NCI-H146 treated with DMSO at 0.1 percent for 48 hours (cell line): ENCODE data around the gene TRERF1.

Source experiments
- DNase-seq: peaks from one replicate; lab custom pipeline; 2025; ENCODE audit not compliant: unreplicated experiment; lab: John Stamatoyannopoulos, UW

TRERF1 gene

DNA sequence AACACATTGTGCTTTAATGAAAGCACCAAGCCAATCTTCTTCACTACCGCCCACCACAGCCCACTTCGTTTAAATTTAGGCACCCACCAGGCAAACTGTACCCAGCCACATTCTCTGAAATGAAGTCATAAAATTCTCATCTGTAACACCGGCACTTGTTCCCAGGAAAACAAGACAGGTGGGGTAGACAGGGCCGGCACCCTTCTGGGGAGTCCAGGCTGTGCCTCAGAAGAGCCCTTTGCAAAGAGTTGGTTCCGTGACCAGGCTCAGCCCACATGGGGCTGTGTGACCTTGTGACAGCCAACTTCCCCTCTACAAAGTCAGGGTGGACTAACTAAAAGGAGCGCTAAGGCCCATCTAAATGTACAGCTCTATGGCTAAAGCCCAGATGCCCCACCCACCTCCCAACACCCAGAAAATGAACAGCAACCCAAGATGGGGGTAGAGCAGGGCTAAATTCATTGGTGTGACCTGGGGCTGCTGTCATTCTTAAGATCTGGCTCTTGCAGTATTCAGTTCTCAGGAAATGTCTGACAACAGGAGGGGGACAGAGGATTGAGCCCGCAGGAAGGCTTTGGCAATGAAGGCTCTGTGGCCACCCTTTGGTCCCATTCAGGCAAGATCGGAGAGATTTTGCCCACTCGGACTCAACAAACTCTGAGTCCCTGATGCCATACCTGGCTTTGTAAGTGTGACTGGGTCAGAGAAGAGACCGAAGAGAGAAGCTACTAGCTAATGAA, 56.7 kb downstream of the TRERF1 start:
- DNase-seq: no peak

DNA sequence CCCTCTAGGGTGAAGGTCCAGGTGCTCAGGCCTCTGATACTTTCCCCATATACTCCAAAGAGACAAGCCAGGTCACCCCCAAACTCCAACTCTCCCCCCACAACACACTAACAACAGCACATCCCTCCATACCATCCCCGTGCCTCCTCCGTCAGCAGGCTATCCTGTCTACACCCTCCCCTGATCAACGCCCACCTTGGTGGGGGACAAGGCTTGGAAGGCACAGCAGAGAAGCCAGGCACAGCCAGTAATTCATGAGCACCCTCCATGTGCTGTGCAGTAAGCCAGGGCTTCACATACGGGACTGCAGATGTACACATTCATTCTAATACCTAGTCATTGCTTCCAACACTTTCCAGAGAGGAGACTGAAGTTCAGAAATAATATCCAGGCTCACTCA, 57.6 kb downstream of the TRERF1 start:
- no peak for DNase-seq

DNA sequence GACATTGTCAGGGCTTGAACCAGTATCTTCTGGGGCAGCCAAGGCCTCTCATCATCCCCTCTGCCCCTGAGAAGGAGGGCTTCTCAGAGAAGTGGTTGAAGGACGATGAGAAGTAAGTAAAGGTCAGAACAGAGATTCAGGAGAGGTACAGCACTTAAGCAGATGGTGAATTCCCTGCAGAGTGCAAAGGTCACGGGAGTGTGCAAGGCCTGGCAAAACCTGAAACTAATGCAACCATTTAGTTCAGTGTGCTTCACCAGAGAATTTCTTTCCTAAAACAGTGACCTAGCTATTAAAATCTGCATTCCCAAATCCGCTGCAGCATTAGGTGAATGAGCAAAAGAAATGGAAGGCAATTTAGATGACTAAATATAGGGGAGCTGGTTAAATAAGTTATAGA, 58.4 kb downstream of the TRERF1 start:
- DNase-seq: no peak

DNA sequence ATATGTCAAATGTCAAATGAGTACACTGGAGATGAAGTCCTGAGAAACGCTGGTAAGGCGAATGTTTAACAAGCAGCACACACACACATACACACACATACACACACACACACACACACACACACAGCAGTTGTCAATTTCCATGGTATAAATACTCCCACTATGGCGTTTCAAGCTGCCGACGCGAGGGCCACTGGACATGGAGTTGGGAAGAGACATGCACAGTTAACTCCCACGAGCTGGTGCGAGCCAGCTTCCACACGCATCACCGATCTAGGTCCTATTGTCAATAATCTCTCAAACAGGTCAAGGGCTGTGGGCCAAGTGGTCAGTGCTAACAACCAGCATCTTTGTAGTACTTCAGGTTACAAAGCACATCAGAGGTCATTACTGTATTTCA, 58.9 kb downstream of the TRERF1 start:
- DNase-seq: no peak

DNA sequence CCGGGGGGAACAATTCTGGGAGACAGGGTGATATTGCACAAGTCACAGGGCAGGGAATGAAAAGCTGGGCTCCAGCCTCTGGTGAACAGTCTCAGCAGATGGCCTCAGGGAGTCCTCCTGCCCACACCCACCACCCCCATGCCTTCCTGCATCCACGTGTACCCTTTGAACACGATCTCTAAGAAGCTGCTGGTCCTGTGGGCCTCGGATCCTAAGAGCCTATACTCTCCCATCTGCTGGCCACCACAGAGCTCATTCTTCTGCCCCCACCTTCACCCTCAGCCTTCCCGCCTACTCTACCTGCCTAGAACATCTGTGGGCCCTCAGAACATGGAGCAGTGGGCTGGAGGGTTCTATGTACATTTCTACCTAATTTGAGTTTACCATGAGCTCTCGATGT, 60.3 kb downstream of the TRERF1 start:
- DNase-seq: no peak

DNA sequence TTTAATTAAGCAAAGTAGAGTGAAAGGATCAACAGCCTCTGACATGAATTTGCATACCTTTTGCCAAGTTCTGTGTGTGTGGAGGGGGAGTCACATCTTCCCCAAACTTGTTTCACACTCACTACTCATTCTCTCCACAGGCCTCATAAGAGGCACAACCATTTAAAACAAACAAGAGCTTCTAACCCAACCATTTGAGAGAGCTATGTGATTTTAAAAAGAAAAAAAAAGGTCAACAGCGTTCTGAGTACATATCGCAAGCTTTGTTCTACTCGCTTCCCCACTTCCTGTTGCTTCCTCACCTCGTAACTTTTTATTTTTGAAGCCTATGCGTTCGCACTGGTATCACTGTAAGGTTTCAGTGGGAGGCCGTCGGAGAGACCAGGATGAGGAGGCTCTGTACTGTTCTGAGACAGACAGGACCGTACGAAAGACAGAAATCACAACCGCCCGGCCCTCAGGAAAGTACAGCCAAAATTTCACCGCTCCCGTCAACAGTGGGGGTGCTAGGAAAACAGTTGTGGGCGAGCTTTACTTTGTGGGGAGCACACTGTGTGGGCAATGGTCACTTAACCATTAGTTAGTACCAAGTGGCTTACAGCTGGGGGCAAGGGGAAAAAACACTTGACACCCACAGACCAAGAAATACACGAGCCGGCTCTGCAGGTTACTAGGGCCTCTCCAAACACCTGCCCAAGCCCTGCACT, 61.3 kb downstream of the TRERF1 start:
- DNase-seq: no peak

DNA sequence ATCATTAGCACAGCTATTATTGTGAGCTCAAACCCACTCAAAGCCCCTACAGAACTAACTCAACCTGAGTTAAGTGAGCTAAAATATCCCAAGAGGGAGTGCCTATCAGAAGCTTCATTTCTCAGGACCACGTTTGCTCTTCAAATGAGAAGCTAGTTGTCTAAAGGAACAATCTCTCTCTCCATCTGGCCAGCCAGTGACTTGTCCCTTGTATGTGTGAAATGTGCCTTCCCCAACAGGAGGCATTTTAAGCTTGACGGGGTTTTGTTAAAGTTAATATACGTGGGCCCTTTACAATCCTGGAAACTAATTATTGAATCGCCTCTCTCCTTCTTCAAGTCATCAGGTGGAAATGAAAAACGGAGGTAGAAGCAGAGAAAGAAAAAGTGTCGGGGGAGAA, 62.0 kb downstream of the TRERF1 start:
- no peak for DNase-seq

DNA sequence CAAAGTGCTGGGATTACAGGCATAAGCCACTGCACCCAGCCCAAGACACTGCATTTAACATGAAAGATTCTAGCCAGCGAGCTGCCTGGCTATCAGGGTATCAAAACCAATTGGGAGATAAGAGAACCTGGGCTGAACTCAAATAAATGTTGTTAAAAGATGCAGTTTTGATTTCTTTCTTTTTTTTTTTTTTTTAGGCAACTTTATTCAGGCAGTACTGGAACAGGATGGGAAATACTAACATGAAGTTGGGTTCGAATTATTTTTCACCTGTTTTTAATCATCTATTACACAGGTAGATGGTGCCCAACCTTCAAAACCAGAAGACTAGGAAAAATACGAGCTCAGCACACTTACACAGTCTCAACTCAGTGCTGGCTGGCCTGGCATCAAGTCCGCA, 63.7 kb downstream of the TRERF1 start:
- no peak for DNase-seq

DNA sequence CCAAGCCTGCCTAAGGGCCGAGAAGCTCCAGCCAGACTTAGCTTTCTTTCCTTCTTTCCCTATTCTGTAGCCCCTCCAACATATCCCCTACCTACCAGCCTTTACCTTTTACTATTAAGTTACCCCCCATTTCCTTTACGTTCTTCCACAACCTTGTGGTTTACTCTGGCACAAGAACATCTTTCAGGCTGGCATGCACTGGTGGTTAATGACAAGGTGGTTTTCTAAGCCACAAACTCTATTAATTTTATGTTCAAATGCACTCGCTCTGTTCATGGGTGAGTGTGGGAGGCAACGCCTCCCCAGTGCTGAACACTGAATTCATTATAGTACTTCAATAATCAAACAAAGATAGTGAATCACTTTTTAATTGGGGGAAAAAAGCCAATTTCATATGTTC, 64.4 kb downstream of the TRERF1 start:
- no peak for DNase-seq

DNA sequence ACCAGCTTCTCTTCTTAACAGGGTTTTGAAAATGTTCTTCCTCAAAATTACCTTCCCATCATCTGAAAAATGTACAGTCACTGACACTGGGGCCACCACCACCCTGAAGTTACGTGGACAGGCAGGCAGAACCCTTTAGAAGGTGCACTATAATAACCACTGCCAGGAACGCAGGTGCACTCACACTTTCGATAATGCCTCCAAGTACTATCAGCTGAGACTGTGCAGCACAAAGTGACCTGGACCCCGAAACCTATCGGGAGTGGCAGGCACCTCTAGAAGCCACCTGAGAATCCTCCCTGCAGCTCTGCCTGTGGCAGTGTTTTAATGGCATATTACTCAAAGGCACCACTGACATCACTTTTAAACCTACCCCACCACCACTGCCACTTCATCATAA, 66.4 kb downstream of the TRERF1 start:
- DNase-seq: no peak

DNA sequence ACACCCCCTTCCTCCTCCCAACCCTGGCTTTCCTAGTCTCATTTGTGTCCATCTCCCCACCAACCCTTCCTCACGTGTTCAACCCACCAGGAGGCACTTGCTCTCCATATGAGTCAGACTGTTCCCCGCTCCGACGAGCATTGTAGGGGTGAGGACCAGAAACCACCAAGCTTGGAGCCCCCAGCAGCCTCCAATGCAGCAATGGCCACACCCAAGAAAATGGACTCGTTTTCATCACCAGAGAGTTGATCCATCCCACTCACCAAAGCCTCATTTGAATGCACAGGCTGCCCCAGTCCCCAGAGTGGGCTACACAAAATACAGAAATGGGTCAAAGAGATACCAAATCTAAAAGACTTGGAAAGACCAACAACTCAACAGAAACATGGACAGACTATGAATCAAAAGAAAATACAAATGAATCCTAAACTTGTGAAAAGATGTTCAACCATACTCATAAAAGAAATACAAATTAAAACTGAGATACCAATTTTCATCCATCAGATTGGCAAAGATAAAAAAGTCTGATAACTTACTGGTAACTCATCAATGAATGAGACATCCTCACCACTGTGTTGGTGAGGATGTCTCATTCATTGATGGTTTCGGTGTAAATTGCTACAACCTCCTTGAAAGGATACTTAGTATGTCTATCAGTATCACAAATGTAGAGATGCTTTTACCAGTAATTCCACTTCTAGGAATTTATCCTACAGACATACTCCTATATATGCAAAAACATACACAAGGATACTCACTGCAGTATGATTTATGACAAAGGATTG, 68.1 kb downstream of the TRERF1 start:
- no peak for DNase-seq

DNA sequence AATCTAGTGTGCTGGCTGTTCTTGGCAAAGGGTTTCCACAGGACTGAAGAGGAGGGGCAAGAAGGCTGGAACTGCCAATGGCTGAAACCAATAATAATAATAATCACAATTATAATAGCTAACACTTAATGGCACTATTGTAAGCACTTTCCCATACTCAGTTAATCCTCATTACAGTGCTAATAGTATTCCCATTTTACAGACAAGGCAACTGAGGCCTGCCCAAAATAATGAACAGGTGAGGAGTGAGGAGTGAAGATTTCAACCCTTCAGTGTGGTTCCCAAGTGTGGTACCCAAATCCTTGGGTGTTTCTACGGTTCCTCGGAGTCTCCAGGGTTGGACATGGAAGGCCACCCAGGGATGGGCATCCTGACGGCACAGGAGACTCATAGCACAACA, 69.9 kb downstream of the TRERF1 start:
- no peak for DNase-seq

DNA sequence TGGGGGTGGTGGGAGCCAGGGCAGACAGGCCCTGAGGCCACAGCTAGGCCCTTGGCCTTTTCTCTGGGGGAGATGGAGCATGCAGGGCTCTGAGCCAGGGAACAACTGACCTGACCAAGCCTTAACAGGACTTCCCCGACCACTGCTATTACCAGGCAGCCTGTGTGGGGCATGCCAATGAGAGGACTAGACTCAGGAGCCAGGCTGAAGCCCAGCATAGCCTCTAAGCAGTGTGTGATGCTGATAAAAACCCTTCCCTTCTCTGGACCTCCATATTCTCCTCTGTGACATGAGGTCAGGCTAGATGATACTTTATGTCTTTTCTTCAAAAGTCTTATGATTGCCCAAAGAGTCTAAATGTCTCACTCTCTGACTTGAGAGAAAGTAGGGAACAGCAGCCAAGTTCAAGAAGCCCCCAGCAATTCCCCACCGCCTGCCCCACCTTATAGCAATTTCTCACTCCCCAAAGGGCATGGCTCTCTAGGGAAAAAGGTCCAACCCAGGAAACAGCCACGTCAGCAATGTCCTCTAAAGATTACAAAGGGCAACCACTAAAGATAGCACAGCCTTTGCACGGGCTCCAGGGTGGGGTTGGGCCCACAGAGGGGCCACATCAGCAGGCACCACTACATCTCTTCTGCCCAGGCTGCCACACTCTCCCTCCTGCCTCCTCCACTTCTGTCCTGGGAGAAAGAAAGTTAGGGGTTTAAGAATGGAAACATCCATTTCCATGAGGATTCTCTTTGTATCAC, 71.3 kb downstream of the TRERF1 start:
- DNase-seq: no peak

DNA sequence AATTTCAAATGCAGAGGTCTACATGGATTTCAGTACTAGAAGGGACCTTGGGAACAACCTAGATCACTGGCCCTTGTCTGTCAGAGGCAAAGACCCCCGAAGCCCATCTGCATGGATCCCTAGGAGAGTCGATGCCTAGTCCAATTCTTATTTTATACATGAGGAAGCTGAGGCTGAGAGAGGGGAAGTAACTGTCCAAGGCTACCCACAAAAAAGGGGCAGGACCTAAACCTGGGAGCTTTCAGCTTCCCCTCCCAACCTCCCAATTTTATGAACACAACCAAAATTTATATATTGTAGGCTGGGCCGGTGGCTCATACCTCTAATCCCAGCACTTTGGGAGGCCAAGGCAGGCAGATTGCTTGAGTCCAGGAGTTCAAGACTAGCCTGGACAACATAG, 73.2 kb downstream of the TRERF1 start:
- DNase-seq: no peak

DNA sequence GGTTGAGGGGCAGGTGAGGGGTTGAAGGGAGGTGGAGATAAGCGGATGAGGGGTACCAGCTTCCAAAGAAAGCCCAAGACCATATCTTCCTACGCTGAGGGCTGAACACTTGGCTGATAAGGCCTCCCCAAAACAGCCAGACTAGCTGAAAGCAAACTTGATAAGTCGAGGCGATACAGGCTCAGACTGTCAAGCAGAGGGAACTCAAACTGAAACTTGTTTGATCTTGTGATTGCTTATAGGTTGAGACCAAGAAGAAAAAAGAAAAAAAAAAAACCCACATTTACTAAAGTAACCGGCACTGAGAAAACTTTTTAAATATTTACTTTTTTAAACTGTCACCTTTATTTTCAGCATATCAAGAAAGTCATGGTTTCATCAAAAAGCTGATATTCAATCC, 73.6 kb downstream of the TRERF1 start:
- no peak for DNase-seq

DNA sequence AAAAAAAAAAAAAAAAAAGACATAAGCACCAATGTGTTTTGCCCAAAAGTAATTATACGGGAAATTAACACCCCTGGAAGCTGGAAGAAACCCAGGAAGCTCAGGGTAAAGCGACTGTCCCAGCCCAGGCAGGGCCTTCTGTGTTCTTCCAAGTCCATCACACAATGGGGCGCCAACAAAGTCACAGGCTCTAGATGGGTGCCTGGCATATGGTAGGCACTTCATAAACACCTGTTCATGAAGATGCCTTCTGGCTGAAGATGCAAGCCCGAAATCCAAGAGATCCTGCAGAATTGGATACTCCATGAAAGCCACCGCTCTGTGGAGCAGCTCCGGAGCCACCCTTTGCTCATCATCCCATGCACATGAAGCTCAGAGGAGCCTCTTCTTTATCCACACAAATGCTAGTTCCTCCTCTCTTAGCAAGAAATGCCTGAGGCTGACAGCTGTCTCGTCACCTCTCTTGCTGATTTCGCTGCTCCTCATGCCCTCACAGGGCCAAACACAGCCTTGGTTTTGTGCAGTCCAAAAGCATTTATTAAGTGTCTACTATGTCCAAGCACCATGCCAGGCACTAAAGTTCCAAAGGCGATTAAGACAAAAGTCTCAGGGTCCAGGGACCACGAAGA, 76.6 kb downstream of the TRERF1 start:
- DNase-seq: no peak

DNA sequence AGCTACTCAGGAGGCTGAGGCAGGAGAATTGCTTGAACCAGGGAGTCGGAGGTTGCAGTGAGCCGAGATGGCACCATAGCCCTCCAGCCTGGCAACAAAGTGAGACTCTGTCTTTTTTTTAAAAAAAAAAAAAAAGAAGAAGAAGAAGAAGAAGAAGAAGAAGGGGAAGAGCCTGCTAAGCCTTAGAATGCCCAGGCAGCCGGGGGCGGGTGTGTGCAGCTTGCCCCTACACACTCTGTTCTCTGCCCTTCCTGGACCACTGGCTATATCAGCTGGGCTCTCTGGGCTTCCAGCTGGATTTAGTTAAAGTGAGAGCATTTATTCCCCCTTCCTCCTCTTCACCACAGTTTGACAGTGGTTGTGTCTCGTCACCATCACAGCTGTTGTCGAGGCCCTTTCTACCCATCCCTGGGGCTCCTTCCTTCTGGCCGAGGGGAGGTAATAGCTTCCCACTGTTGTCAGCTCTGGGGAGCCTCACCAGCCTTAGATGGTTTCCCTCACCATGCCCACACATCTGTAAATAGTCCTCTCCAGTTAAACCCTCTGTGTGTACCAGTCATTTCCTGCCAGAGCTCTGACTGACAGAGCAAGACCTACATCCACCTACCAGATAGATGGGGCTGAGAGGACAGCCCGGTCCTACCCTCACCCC, 77.6 kb downstream of the TRERF1 start:
- DNase-seq: no peak

DNA sequence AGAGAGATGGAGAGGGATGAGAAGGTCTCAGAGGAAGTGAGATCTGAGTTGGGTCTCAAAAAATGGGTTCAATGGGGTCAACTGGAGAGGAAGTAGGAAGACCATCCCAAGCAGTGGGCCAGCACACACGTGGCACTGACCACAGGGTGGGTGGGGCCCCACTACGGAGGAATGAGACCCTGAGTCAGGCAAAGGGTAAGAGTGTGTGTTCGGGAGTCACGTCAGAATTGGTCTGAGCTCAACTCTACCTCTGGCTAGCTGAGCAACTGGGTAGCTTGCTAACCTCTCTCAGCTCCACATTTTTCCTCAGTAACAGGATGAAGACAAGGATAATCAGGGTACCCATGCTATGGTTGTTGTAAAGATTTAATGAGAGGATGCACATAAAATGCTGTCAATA, 79.0 kb downstream of the TRERF1 start:
- no peak for DNase-seq

DNA sequence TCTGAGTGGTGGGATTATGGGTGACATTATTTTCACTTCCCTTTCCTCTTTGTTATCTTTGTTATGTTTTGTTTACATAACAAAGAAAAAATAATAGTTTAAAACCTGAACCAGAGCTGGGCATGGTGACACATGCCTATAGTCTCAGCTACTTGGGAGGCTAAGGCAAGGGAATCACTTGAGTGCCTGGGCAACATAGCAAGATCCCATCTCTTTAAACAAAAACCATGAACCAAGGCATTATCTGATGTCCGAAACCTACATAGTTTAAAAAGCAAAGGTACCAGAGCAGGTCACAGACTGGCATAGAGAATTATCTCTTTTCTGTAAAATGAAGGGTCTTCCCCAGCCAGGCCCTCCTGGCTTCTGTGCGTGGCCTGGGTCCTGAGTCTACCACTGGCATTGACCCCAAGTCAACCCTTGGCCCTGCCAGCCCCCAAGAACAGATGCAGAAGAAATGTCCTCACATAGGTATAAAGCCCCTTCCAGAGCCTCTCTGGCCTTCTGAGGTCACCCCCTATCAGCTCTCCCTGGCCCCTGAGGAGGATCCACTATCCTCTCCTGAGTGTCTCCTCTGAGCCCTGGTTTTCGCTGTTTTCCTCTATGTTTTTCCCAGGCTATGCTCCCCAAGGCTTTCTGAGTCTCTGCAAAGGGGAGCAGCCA, 81.3 kb downstream of the TRERF1 start:
- DNase-seq: no peak

DNA sequence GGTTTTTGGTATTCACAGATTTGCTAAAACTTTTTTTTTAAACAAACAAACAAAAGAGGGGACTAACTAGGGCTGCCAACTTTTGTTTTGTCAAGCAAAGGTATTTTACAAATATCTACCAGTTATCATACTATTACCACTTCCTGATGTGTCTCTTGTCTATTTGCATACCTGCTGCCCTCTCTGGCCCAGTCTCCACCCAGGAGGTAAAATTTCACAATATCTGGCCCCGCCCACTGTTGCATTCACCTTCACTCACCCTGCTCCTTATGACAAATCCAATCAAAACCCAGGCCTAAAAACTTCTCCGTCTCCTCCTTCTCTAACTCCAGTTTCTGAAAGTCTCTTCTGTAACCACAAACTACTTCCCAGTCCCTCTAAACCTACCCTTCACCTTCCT, 82.2 kb downstream of the TRERF1 start:
- DNase-seq: no peak
